GM12878 (cell line): ENCODE measurements around the gene MGA.

ENCODE experiments used
- CBX5 ChIP-seq: sonication (generic); IDR thresholded peaks from 2 replicates; pipeline ENCODE4 v1.6.1; 2016; ENCODE audit warnings: low read depth, moderate library complexity, mild to moderate bottlenecking, inconsistent platforms
- POLR2AphosphoS5 ChIP-seq: IDR thresholded peaks from 2 replicates; pipeline ENCODE4 v1.6.1; 2011; ENCODE audit warnings: mild to moderate bottlenecking, low read length, inconsistent platforms
- RFX5 ChIP-seq: IDR thresholded peaks from 2 replicates; pipeline ENCODE4 v1.6.1; 2011; ENCODE audit warnings: low read depth, low read length, improper control_type of control experiment
- SP1 ChIP-seq: IDR thresholded peaks from one replicate; pipeline ENCODE4 v1.6.1; 2011; ENCODE audit warnings: low read depth, low read length
- YBX1 ChIP-seq: fragments of 450-650 bp; IDR thresholded peaks from 2 replicates; pipeline ENCODE4 v1.6.1; 2016; ENCODE audit warnings: antibody characterized with exemption
- ZNF24 ChIP-seq: fragments of 450-650 bp; IDR thresholded peaks from 2 replicates; pipeline ENCODE4 v1.6.1; 2017; ENCODE audit warnings: antibody characterized with exemption, mild to moderate bottlenecking
- TF ChIP-seq, protein P1 (sequence below), 3 experiments: IDR thresholded peaks in 2 of 3; conservative IDR thresholded peaks in 1 of 3; 2 replicates each; pipeline ENCODE4 v1.5.1; 2011; ENCODE audit warnings: low read depth in 3 of 3, low read length in 3 of 3, mild to moderate bottlenecking in 3 of 3, control low read depth in 2 of 3, moderate library complexity in 2 of 3, inconsistent platforms in 1 of 3, mixed read lengths in 1 of 3; ENCODE audit not compliant: control insufficient read depth in 2 of 3, insufficient read depth in 1 of 3; ENCODE audit errors: extremely low read depth in 1 of 3

DNA sequence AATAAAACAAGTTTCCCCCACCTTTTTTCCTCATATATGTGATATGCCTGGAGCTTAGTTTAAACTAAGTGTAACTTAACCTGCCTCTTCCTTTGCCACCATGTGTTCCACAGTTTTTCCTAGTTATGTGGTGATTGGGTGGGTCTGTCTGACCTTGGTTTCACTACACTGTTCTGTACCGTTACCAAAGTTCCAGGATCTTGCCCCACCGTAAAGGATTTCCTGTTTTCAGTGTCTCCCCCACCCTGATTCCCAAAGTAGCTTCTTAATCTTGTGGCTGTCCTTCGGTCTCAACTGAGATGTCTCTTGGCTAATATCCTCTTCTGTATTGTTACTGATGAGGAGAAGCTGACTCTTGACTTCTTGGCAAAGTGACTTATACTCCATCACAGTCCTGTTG is 6.4 kb upstream of the MGA start:
- TF ChIP-seq, protein P1, sequence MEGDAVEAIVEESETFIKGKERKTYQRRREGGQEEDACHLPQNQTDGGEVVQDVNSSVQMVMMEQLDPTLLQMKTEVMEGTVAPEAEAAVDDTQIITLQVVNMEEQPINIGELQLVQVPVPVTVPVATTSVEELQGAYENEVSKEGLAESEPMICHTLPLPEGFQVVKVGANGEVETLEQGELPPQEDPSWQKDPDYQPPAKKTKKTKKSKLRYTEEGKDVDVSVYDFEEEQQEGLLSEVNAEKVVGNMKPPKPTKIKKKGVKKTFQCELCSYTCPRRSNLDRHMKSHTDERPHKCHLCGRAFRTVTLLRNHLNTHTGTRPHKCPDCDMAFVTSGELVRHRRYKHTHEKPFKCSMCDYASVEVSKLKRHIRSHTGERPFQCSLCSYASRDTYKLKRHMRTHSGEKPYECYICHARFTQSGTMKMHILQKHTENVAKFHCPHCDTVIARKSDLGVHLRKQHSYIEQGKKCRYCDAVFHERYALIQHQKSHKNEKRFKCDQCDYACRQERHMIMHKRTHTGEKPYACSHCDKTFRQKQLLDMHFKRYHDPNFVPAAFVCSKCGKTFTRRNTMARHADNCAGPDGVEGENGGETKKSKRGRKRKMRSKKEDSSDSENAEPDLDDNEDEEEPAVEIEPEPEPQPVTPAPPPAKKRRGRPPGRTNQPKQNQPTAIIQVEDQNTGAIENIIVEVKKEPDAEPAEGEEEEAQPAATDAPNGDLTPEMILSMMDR (IDR thresholded peaks at IDR 0.05 in 2 of 3, conservative IDR thresholded peaks at IDR 0.05 in 1 of 3; ENCODE audit: control insufficient read depth in 2 of 3, extremely low read depth in 1 of 3, insufficient read depth in 1 of 3, low read depth in 3 of 3, low read length in 3 of 3) = no peak
- no peak for TF ChIP-seq ZNF24
- TF ChIP-seq YBX1 = no peak
- no peak for TF ChIP-seq CBX5
- no peak for TF ChIP-seq POLR2AphosphoS5
- TF ChIP-seq SP1 = no peak
- no peak for TF ChIP-seq RFX5
